Cardiac muscle cell (in vitro differentiated cells and primary cell): ENCODE measurements around the gene NBPF1. TPM values are rescaled to one million over a fixed set of nuclear protein-coding genes. Genes with fewer than 3 reads are reported as not detected.
"Not testable (repeated sequence)": the region's sequence is repeated elsewhere in the genome, so short reads cannot be mapped to it uniquely, and the experiment has no call there.

Experiments
- DNase-seq, 2 donors: peaks; one replicate each; pipeline versions ENCODE4 v3.0.0 to v3.0.0-alpha.2; 2010 to 2017; ENCODE audit warnings: low read depth in 1 of 2, low spot score in 1 of 2
- H3K27ac ChIP-seq: fragments of 200-600 bp; sonication (generic); 2 replicates; pipeline ENCODE4 v1.5.1; 2016
- H3K27me3 ChIP-seq: fragments of 200-600 bp; sonication (generic); 2 replicates; pipeline ENCODE4 v1.6.0; 2016; ENCODE audit warnings: control low read depth
- H3K36me3 ChIP-seq: fragments of 200-600 bp; sonication (generic); 2 replicates; pipeline ENCODE4 v1.5.1; 2016; ENCODE audit warnings: control low read depth
- H3K4me1 ChIP-seq: fragments of 200-600 bp; sonication (generic); 2 replicates; pipeline ENCODE4 v1.8.1; 2017; ENCODE audit warnings: low read depth, mild to moderate bottlenecking, mixed run types
- H3K4me3 ChIP-seq: fragments of 200-600 bp; sonication (generic); 2 replicates; pipeline ENCODE4 v1.5.1; 2016; ENCODE audit warnings: mild to moderate bottlenecking
- H3K9me3 ChIP-seq: fragments of 200-600 bp; sonication (generic); 2 replicates; pipeline ENCODE4 v1.5.1; 2017; ENCODE audit warnings: low read depth, mild to moderate bottlenecking, control low read depth
- polyA plus RNA-seq: library from polyadenylated mRNA; unstranded; fragments of >200 nt; fragmentation: Nextera tagmentation; extraction: Ambion mirVana; gene quantifications from 2 replicates; pipeline ENCODE4 v1.2.1, GENCODE V29; 2016
- total RNA-seq: library from RNA; depleted of rRNA; stranded (reverse); fragments of >200 nt; gene quantifications from 2 replicates; pipeline ENCODE4 v1.2.3, GENCODE V29; 2016
- TF ChIP-seq, protein P1 (sequence below): IDR thresholded peaks from 2 replicates; pipeline ENCODE4 v1.5.1; 2012; ENCODE audit warnings: low read depth, mild to moderate bottlenecking, low read length

NBPF1 gene
- total and polyA plus RNA-seq, 2 experiments from 2014 or later = 42.8 to 57.6 TPM

DNA sequence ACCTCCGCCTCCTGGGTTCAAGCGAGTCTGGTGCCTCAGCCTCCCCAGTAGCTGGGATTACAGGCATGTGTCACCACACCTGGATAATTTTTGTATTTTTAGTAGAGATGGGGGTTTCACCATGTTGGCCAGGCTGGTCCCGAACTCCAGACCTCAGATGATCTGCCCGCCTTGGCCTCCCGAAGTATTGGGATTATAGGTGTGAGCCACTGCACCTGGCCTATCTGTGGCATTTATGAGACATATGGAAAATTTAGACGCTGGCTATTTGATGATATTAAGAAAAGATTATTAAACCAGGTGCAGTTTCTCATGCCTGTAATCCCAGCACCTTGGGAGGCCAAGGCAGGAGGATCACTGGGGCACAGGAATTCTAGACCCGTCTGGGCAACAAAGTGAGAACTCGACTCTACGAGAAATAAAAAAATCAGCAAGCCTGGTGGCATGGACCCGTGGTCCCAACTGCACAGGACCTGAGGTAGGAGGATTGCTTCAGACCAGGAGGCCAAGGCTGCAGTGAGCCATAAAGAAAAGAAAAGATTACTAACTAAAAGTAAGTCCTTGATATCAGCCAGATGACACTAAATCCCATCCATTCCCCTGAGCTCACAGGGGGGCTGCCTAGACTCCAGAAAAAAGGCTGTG is 23.3 kb upstream of the NBPF1 start:
- H3K4me1 ChIP-seq, DNase-seq, H3K9me3 ChIP-seq, H3K27me3 ChIP-seq, H3K27ac ChIP-seq, H3K4me3 ChIP-seq: not testable (repeated sequence)
- H3K36me3 ChIP-seq = peaks cover 20% of the 10 kb centered on the region

DNA sequence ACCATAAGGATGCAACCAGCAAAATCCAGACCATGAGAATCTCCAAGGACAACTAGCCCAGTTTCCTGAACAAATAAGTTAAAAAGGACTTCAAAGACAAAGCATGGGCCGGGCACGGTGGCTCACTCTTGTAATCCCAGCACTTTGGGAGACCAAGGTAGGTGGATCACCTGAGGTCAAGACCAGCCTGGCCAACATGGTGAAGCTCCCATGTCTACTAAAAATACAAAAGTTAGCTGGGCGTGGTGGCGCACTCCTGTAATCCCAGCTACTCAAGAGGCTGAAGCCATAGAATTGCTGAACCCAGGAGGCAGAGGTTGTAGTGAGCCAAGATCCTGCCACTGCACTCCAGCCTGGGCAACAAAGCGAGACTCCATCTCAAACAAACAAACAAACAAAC is 22.6 kb upstream of the NBPF1 start:
- peaks cover 27% of the 10 kb centered on the region for H3K36me3 ChIP-seq
- DNase-seq, H3K4me1 ChIP-seq, H3K27me3 ChIP-seq, H3K9me3 ChIP-seq, H3K4me3 ChIP-seq, H3K27ac ChIP-seq: not testable (repeated sequence)

DNA sequence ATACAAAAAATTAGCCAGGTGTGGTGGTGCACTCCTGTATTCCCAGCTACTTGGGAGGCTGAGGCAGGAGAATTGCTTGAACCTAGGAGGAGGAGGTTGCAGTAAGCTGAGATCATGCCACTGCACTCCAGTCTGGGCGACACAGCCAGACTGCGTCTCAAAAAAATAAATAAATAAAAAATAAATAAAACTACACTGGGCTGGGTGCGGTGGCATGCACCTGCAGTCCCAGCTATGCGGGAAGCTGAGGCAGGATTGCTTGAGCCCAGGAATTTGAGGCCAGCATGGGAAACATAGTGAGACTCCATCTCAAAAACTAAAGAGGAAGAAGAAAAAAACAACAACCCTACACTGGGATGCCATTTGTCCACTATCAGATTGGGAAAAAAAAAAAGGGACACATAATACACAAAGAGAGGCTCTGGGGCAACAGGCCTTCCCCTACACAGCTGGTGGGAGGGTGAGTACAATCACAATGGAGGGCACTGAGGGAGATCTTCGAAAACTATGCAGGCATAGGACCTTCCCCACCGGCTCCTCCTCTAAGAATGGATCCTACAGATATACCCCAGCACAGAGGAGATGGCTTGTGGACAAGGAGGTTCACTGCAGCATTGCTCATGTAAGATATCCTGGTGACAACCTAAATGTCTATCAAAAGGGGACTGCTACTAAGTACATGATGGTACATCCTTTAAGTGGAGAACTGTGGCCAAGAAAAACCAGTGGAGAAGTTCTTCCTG is 20.3 kb upstream of the NBPF1 start:
- H3K27me3 ChIP-seq, H3K4me1 ChIP-seq, H3K4me3 ChIP-seq, H3K9me3 ChIP-seq, H3K27ac ChIP-seq, DNase-seq: not testable (repeated sequence)
- peaks cover 42% of the 10 kb centered on the region for H3K36me3 ChIP-seq

DNA sequence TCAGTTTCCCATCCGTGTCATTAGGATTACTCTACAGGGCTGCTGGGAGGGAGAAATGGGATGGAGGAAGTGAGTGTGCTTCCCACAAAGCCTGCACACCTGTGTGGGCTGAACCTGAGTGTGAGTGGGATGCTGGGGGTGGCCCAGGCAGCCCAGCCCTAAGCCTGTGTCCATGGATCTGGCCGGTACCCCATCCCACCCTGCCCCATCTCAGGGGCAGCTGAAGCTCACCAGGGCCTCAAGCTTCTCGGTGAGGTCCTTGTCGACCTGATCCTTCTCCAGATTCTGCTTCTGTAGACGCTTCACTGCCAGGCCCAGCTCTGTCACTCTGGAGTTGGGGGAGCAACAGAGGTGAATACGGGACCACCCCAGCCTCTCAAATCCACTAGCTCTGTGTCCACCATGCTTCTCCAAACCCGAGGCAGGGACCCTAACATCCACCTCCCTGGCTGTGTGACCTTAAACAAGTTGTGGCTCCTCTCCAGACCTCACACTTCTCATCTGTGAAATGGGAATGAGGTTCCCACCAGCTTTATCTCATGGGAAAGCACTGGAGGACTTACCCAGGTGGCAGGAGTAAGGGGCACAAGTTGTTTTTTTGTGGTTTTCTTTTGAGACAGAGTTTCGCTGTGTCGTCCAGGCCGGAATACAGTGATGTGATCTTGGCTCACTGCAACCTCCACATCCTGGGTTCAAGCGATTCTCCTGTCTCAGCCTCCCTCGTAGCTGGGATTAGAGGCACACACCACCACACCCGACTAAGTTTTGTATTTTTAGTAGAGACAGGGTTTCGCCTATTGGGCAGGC is 18.9 kb upstream of the NBPF1 start:
- H3K27me3 ChIP-seq, H3K27ac ChIP-seq, H3K9me3 ChIP-seq, H3K4me1 ChIP-seq, DNase-seq, H3K4me3 ChIP-seq: not testable (repeated sequence)
- H3K36me3 ChIP-seq = peaks cover 54% of the 10 kb centered on the region

DNA sequence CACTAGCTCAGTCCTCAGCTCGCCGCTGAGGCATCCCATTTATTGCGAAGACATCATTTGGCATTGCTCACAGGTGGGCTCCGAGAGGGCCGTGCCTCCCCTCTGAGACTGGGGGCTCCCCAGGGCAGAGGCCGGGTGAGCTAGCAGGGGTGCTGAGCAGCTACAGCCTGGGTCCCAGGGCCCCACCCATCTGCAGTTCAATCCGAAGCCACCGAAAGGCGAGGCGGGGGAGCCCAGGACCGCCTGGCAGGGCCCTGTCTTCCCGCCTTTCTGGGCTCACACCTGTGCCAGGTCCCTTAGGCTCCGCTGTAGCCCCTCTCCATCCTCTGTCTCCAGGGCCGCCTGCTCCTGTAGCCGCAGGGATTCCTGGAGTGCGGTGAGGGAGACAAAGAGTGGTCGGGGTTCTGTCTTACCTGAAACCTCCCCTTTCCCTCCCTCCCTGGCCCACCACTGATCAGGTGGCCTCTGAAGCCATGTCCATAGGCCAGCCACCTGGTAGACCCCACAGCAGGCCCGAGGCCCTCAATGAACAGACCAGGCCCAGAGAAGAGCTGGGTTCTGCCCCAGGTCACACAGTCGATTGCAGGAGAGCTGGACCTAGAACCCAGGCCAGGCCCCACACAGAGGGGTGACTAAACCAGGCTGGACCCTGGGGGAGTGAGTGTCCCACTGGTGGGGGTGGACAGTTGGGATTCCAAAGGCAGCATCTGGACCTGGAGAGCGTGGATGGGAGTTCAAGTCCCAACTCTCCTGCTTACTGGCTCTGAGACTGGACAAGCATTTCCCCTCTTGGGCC is 18.1 kb upstream of the NBPF1 start:
- Histone ChIP-seq H3K27me3 (no peaks in the 10 kb centered on the region), H3K36me3 (peaks cover 58% of the 10 kb centered on the region), H3K9me3 (no peaks in the 10 kb centered on the region), H3K27ac (no peak overlapping the region), H3K4me3 (no peak overlapping the region), H3K4me1 (no peaks in the 10 kb centered on the region)
- TF ChIP-seq, protein P1, sequence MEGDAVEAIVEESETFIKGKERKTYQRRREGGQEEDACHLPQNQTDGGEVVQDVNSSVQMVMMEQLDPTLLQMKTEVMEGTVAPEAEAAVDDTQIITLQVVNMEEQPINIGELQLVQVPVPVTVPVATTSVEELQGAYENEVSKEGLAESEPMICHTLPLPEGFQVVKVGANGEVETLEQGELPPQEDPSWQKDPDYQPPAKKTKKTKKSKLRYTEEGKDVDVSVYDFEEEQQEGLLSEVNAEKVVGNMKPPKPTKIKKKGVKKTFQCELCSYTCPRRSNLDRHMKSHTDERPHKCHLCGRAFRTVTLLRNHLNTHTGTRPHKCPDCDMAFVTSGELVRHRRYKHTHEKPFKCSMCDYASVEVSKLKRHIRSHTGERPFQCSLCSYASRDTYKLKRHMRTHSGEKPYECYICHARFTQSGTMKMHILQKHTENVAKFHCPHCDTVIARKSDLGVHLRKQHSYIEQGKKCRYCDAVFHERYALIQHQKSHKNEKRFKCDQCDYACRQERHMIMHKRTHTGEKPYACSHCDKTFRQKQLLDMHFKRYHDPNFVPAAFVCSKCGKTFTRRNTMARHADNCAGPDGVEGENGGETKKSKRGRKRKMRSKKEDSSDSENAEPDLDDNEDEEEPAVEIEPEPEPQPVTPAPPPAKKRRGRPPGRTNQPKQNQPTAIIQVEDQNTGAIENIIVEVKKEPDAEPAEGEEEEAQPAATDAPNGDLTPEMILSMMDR = no peak
- no peak for DNase-seq

DNA sequence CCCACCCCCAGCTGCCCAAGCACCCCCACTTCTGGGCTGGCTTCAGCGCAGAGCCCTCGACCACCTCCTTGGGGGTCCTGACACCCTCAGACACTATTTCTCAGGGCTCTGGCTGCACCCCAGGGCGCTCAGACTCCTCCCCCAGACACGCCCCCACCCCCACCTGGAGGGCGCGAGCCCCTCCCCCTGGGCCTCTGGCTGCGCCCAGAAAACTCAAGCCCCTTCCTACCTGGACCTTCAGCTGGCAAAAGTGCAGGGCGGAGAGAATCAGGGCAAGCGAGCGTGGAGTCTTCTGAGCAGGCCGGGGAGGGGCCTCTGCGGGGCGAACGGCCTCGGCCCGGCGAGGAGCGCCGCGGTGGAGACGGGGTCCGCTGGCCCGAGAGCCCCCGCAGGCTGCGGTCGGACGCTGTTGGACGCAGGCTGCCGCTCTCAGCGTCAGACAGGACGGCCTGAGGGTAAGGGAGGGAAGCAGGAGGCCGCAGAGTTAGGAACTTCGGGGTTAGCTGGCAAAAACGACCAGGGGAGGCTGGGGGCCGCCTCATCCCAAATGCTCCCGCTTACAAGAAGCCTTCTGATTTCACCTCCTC is 17.4 kb upstream of the NBPF1 start:
- TF ChIP-seq, protein P1 = no peak
- Histone ChIP-seq H3K27ac (no peak overlapping the region), H3K4me3 (no peak overlapping the region), H3K27me3 (no peaks in the 10 kb centered on the region), H3K9me3 (no peaks in the 10 kb centered on the region), H3K36me3 (peaks cover 65% of the 10 kb centered on the region), H3K4me1 (no peaks in the 10 kb centered on the region)
- no peak for DNase-seq

DNA sequence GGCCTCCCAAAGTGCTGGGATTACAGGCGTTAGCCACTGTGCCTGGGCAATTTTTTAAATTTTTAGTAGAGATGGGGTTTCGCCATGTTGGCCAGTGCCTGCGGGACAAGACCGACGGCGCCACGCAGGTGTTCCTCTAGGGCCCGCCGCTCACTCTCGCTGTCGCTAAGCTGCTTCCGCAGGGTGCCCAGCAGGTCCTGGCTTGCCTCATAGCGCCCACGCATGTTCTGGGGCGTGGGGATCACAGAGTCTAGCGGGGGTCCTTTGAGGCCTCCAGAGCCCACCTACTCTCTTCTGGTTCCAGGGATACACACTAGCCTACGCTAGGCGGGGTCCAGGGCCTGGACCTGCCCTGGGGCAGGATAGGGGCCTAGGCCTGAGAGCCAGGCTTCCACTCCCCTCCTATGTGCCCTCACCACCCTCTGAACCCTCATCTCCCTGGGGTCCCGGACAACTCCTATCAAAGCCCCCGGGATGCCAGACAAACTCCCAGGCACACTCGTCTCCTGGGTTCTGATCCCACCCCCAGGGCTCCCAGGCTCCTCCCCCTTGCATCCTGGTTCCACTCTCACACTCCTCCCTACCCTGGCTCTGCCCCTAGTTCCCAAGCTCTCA is 16.7 kb upstream of the NBPF1 start:
- not testable (repeated sequence) for DNase-seq, H3K27me3 ChIP-seq, H3K9me3 ChIP-seq, H3K4me3 ChIP-seq, H3K4me1 ChIP-seq, H3K27ac ChIP-seq
- peaks cover 69% of the 10 kb centered on the region for H3K36me3 ChIP-seq
